GM19023 (cell line): ENCODE data around the gene HOXA6.

Experiments used
- ATAC-seq: cut with Tn5 transposase; IDR thresholded peaks from one replicate; pipeline ENCODE4 v1.9.1; 2021; ENCODE audit warnings: mild to moderate bottlenecking, moderate library complexity; ENCODE audit not compliant: unreplicated experiment

HOXA6 gene

DNA sequence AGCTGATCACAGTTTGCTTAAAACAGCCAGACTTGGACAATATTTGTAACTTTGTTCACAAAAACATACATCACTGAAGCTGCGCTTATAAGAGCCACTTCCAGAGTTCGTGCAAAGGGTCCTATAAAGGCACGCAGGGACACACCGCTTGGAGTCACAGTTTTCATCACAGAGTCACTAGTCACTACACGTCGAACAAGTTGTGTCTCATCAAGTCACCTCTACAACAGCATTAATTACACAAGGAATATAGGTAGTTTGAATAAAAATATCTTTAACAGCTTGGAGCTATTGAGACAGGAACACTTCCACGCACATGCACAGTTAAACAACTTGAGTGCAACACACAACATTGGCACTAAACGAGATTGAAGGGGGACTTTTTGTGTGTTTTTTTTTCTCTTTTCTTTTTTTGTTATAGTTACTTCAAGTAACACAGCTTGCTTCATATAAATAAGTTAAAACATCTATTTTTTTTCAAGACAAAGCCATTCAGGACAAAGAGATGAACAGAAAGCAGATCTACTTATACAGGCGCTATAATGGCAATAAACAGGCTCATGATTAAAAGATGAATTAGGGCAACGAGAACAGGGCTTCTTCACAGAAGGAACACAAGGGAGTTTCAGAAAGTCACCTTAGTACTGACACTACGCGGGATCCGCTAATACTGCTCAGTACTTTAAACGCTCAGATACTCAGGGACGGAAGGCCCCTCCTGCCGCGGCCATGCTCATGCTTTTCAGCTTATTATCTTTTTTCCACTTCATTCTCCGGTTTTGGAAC lies 6.2 kb downstream of the HOXA6 start:
- ATAC-seq = no peak

DNA sequence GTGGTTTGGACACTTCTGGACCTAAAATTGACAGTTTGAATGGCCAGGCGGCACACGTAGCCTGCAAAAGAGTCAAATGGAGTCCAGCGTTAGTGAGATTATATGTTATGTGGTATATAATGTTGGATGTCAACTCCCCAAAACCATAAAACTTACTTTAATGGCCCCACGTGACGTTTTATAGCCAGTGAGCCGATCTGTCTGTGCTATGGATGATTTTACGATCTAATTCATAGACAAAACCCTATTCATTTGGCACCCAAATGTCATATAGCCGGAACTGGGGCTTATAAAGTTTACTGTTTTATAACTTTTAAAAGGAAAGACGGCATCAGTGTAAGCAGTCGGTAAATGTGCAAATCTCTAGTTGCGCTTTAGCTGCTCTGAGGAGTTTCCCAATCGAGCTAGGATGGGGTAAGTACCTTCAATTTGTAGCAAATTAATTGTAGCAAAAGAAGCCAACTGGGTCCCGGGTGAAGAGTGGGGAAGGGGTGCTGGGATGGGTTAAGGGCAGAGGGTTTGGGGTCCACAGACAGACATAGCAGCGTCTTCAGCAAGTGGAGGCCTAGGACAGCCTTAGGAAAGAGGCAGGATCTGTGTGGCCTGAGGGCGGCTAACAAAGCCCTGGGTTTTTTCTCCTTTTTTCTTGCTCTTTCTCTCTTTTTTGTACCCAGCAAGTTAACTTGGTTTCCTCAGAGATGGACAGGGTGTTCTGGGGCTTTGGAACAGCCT lies 7.3 kb downstream of the HOXA6 start:
- ATAC-seq = no peak

DNA sequence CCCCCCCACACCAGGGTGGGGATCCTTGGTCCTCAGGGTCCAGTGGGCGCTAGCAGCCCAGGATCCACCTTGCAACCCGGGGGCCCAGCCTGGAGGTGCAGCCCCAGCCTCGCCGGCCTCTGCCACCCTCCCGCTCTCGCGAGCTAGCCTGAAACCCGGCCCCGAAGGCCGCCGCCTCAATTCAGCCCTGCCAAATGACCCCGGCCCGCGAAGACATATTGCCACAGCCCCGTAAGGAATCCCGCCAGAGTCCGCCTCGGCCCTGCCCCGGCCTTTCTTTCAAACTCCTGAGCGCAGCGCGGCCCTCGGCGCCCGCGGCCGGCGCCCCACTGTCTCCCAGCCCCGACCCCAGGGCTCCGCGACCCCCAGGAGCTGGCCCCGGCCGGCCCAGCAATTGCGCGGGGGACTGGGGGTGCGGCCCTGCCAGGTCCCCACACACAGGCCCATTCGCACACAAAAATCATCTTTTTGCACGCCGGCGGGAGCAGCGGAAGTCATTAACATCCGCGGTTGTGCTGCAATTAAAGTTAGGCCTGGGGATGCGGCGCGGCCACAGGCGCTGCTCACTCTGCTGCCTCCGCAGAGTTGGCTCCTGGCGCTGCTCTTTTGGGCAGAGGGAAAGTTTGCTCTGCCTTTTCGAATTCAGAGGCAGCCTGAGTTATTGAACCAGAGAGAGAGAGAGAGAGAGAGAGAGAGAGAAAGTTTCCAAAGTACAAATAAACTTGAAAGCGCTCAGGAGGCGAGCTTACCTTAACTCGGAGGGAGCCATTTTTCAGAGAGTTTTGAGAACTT lies 8.0 kb downstream of the HOXA6 start:
- no peak for ATAC-seq

DNA sequence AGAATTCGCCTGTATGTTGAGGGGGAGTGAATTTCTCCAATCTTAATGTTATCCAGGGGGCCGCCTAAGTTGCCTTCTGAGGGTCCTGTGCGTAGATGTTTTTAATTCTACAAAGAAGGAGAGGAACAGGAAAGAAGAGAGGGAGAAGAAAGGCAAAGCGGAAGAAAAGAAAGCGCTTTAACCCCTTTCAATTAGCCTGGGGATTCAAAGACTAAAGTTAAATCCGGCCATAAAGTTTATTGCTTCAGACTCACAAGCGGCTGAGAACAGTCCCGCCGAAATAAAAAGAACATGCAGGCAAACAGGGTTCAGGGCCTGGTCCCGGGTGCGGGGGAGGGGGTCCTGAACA lies 8.6 kb downstream of the HOXA6 start:
- ATAC-seq = no peak

DNA sequence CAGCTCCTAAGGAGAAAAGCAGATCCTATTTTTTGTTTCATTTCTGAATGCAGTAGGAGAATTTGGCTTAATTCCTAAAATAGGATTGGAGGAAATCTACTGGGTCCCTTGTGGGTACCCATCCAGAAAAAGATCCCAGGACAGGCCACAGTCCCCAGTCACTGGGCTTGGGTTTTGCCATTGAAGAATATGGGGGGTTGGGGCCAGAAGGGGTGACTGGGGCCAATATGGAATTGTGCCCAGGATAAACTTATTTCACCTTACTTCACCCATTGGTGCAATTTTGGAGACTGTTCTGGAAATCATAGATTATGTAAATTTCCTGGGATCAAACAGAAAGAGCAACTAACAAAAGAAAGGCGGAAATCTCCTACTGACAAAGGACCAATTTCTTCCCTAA lies 9.1 kb downstream of the HOXA6 start:
- no peak for ATAC-seq

DNA sequence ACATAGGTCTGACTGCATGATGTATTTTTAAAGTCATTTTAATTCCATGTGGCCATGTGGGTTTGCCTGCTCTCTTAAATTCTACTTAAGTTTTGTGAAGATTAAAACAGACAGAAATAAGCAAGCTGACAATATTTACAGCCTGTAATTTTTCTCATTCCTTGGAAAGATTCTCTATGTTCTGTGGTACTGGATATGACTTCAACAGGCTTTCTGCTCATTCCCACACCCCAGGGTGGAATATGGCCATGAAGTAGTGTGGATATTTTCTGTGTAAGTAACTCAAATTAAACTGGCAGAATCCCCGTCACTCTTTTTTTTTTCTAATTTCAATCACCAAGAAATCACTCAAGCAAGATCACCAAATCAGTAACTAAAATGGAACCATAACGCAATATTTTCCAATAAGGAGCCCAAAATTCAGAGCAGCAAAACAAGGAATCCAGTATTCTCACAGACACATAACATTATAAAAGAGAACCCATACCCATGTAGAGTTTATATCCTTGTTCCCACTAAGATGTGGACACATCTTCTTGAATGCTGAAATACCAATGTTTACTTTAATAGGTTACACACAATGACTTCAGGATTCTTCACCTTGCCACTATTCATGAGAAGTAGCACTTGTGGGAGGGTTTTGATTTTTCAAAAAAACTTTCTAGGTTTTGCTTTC lies 9.8 kb downstream of the HOXA6 start:
- no peak for ATAC-seq

DNA sequence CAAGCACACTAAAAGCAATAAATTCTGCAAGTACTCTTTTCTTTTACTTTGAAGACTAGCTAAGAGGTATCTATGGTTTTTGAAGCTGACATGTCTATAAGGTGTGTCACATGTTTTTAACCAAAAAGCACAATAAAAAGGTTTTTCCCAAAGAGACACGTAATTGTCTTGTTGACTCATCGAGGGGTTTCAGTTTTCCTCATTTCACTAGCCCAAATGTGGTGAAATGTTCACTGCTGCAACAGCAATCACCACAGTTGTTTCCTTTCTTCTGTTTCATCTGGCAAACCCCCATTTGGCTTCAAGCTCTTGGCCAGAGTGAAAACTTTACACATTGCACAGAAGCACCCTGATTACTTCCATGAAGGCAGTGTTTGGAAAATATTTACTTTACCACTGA lies 13.2 kb downstream of the HOXA6 start:
- ATAC-seq = no peak

DNA sequence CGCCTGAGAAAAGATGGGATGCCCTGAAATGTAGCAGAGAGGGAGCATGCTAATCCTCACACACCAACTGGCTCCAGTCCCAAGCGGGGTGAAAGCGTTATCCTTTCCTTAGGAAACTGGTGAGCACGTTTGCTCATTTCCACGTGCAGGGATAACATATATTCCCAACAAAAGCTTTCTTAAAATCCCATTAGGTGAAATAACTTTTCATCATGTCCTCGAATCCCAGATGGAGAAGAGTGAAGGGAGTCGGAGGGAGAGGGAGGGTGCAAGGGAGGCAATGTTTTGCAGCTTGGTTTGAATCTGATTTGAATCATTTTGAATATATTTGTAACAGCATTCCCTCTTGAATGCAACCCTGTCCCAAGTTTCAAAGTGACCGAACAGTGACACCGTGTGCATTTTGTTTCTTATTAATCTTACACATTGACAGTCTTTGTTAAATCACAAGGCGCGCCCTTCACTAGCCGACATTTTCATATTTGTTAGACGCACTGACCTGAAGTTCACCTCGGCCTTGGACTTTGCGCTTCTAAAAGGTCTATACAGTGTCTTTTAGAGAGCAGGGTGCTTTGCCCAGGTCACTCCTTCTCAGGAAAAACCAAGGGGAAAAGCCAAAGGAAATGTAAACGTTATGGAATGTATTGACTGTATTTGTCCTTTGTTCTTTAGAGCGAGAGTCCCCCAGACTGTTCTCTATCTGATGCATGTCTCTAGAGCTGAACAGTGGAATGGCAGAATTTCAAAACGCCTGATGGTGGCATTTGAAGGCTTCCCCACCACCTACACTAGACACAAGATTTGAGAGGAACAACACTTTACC lies 14.0 kb downstream of the HOXA6 start:
- no peak for ATAC-seq

DNA sequence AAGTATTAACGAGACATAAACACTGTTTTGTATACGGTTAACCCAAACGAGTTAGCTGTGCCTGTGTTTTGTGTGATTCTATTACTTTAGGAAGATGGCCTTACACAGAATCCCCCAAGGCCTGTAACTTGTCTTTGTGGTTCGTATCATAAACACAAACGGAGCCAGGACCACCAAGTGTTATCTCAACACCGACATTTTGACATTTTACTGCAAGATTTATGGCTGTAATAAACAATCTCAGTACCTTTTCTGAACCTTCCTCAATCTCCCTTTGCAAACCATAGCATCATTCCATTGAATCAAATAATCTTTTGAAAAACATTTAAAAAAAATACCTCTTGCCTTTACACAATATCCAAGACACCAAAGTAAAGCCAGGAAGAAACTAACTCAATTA lies 14.6 kb downstream of the HOXA6 start:
- ATAC-seq = no peak

DNA sequence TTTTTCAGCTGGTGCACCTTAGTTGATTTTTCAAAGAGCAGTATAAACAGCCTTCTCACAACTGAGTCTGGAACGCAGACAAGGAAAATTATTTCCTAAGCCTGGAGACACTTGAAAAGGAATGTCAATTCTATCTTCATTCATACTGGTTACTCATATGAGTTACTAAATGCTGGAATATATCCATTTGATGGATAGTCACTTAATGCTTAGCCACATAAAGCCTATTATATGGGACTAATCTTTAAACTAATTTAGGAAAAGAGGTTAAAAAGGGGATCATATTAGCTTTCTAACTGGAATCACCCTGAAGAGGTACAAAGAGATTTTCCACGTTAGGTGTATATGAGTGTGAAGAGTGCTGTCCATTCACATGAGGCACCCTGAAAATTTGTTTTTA lies 15.4 kb downstream of the HOXA6 start:
- ATAC-seq = no peak

DNA sequence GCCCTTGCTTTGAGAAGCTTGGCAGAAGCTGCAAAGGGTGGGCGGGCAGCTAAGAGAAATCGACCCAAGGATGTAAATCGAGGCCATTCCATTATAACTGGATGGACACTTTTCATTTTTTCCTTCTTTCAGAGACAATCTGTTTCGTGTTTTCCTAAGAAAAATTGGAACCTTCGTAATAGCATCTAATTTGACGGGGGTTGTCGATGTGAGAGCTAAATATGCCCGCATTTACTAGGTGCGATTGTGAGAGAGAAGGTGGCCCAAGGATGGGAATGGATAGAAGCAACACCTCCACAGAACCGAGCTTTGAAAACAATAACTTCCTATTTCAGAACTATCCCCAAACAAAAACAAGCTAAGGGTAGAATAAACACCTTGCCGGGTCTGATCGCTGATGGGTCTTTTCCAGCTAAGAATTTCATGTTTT lies 16.2 kb downstream of the HOXA6 start:
- ATAC-seq = no peak

DNA sequence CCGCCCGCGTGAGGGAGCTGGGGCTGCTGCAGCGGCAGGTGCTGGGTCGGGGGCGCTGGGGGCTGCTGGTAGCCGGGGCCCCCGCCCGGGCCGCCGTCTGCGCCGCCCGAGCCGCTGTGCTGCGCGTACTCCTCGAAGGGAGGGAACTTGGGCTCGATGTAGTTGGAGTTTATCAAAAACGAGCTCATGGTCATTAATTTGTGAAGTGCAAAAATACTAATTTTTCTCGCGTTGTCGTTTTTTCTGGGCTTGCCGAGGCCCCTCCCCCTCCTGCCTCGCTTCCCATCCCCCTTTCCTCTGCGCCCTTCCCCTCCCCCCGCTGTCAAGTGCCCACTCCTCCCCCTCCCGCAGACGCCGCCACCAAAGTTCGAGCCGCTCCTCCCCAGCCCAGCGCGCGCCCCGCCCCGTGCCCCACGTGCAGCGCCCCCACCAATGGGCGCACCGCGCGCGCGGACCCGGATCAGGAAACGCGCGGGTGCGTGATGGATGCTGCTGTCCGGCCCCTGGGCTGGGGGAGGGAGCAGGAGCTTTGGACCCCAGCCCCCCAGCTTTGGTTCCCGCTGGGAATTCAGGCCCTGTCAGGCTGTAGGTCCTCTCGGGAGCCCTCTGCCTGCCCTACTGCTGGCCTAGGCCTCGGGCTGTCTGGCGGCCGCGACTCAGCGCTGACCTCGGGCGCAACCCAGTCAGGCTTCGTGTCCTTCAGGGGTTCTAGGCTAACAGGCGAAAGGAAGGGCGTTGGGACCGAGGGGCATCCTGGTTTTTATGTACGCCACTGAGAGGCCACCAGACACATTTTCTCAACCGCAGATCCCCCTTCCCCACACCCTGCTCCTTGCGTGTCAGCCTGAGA lies 16.8 kb downstream of the HOXA6 start, which contains the start of gene HOXA4:
Gene HOXA4, minus strand, starts transcription at position 218 of the 850 bp plus-strand sequence. Its CDS starts 24 bp downstream, at position 194.
- ATAC-seq = no peak

DNA sequence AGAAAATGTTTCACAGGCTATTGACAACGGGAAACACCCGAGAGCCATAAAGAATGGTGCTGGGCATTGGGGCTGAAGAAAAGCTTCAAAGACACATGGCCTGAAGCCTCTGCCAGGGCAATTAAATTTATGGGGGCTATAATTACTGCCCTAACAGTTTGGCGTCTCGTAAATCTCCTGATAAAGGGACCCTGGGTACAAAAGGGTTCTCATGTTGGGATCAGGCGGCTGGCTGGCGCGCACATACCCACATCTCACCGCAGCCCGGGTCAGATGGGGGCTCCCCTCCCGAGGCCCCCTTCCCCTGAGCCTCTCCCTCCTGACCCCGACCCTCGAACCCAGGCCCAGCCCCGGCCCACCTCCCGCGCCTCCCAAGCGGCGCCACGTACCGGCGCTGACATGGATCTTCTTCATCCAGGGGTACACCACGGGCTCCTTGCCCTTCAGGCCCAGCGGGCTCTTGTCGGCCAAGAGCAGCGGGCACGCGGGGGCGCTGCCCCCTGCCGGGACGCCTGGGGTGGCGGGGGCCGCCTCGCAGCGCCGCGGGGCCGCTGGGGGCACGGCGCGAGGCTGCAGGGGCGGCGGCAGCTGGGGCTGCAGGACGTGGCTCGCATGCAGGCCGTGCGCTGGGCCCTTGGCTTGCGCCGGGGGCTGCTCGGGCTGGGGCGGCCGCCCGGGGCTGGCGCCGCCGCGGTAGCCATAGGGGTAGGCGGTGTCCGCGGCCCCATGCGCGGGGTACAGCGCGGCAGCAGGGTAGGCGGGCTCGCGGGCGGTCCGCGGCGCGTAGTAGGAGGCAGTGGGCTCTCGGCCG lies 17.6 kb downstream of the HOXA6 start:
- no peak for ATAC-seq

DNA sequence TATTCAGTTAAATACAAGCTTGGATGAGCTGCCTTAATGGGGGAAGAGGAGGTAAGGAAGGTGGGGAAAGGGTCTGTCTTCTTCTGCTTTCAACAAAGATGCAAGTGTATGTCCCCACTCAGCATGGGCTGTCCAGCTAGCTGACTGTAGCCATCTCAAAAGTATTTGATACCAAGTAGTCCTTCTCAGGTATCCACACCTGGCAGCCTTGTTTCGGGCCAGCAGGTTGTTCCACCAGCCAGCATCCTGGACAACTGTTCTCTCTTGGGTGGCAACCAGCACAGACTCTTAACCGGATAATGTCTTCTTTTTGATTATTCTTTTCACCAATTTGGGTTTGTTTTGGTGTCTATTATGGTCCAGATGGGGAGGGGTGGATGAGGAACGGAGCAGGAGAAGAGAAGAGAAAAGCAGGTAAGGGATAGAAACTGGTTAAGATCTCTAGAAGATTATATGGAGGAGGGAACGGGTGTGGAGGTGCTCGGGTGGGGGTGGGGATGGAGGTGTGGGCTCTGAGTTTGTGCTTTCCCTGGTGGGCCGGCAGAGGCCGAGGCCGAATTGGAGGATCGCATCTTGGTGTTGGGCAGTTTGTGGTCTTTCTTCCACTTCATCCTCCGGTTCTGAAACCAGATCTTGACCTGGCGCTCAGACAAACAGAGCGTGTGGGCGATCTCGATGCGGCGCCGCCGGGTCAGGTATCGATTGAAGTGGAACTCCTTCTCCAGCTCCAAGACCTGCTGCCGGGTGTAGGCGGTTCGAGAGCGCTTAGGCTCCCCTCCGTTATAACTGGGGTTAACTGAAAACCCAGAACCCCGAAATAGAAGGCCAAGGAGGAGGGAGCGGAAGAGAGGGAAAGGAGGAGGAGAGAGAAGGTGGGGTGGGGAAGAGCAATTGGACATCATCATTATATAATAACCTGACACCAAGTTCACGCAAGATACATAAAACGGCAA lies 18.5 kb downstream of the HOXA6 start:
- no peak for ATAC-seq

DNA sequence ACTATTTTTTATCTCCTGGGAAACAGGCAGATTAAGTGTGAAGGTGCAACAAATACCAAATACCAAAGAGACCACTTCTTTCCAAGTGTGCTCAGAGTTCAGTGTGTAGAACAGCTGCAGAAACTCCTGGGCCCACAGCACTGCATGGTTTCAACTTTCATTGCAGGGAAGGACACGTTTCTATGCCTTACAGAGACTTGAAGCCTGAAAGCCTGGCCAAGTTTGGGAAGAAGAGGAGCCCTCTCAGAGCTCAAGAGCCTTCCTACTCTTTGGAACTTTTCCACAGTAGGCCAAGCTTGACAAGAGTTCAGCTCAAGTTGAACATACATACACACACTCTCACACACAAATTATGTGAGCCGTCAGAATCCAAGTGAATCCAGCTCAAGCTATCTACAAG lies 19.5 kb downstream of the HOXA6 start:
- no peak for ATAC-seq

DNA sequence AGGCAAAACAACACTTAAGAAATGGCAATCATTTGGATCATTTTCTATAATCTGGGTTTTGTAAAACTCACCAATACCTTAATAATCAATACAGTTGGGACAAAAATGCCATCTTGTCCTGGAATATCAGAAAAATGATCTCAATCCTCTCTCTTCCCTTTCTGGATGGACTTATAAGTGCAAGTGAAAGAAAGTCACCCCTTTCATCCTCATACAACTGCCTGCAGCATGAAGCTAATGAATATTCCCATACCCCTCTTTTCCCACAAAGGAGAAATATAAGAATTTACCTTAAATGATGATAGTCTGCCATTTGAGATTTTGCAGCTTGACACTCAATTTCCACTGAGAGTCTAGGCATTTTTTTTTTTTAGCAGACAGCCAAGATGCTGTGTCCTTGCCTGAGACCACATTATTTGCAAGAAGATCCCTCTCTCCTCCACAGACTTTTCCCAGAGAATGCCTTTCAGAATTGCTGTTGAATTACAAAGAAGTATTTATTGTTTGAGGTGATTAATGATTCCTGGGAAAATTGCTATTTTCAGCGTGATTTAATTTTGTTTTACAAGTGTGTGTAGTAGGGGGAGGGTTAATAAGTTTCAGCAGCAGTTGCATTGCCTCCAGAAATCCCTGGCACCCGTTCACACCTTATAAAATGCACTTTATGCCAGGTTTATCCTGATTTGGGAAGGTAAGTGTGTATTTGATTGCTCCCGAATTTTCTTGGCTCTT lies 20.8 kb downstream of the HOXA6 start:
- ATAC-seq = no peak

DNA sequence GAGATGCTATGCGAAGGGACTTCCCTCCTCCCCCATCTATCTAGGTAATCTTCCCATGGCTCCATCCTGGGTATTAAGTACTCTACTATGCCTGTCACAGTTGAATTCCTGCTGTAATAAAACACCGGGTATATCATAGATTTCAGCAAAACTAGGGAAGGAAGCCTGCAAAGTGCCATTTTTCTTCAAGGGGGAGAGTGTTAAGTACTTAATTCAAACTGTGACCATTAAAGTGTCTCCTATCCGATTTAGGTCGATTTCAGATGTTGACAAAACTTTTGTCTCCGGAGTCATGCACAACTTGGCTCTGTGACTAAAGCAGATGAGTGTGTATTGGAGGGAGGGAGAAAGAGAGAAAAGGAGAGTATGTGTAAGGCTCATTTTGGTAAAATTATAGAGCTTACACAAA lies 21.6 kb downstream of the HOXA6 start:
- ATAC-seq = no peak
